Heart right ventricle (tissue), 16 donors: ENCODE data around the gene KREMEN1. TPM values are rescaled to one million over a fixed set of nuclear protein-coding genes. Genes with fewer than 3 reads are reported as not detected.

Experiments used
- ATAC-seq, 8 donors: fragments of 200-7000 bp; cut with Tn5 transposase; one replicate each; pipeline ENCODE4 v1.9.1; 2020; ENCODE audit warnings: mild to moderate bottlenecking in 8 of 8, moderate library complexity in 8 of 8, moderate number of reproducible peaks in 1 of 8
- DNase-seq, 2 donors: peaks; one replicate each; pipeline ENCODE4 v3.0.0-alpha.2; 2020
- H3K27ac ChIP-seq, 10 donors: fragments of 200-600 bp; sonication (generic) in 2 of 10; one replicate each; pipeline versions ENCODE4 v1.5.0 to v1.8.0; 2020 to 2022; ENCODE audit warnings: mild to moderate bottlenecking in 3 of 10
- H3K27me3 ChIP-seq, 7 donors: fragments of 200-600 bp; one replicate each; pipeline ENCODE4 v1.8.0; 2021 to 2022; ENCODE audit warnings: mild to moderate bottlenecking in 2 of 7
- H3K36me3 ChIP-seq, 9 donors: fragments of 200-600 bp; sonication (generic) in 1 of 9; one replicate each; pipeline versions ENCODE4 v1.5.0 to v1.8.0; 2020 to 2022; ENCODE audit warnings: mild to moderate bottlenecking in 2 of 9
- H3K4me1 ChIP-seq, 9 donors: fragments of 200-600 bp; sonication (generic) in 1 of 9; one replicate each; pipeline versions ENCODE4 v1.5.0 to v1.8.0; 2020 to 2022; ENCODE audit warnings: mild to moderate bottlenecking in 4 of 9
- H3K4me3 ChIP-seq, 10 donors: fragments of 200-600 bp; sonication (generic) in 2 of 10; one replicate each; pipeline versions ENCODE4 v1.5.0 to v1.8.0; 2020 to 2022; ENCODE audit warnings: mild to moderate bottlenecking in 7 of 10, moderate library complexity in 2 of 10
- H3K9me3 ChIP-seq, 11 donors: fragments of 200-600 bp in 10 of 11; sonication (generic) in 2 of 11; one replicate each; pipeline versions ENCODE4 v1.5.0 to v1.8.0; 2013 to 2022; ENCODE audit warnings: mild to moderate bottlenecking in 2 of 11, control low read depth in 1 of 11, moderate library complexity in 1 of 11
- CTCF ChIP-seq, 9 donors: fragments of 200-600 bp; sonication (generic) in 2 of 9; IDR thresholded peaks; one replicate each; pipeline versions ENCODE4 v1.5.0 to v1.8.0; 2021 to 2022; ENCODE audit warnings: antibody characterized with exemption in 9 of 9, mild to moderate bottlenecking in 5 of 9, moderate library complexity in 1 of 9
- WGBS, 2 donors: extraction: QIAGEN DNeasy Blood & Tissue Kit; methylation state at CpG; one replicate each; pipeline ENCODE4 v1.1.7; 2013; ENCODE audit warnings: inconsistent platforms in 1 of 2; 5-methylcytosine and 5-hydroxymethylcytosine counted together
- intact Hi-C, 10 donors: fragments of 100-400 bp; cut with DNase I; formaldehyde crosslinking; loops; one replicate each; pipeline versions ENCODE4 v1.11.1 to v1.14.2; 2022
- polyA plus RNA-seq, 2 donors: library from polyadenylated mRNA; stranded (reverse); fragments of 200-250 nt; gene quantifications; one replicate each; pipeline ENCODE4 v1.2.3, GENCODE V29; 2013
- total RNA-seq, 10 donors: library from RNA; stranded (reverse); fragmentation: NEBNext Ultra II Directional in 3 of 10; extraction: Animal tissue kit (Norgen Biotek cat#: 25700) in 3 of 10; gene quantifications; one replicate each; pipeline versions ENCODE4 v1.2.1 to v1.2.4, GENCODE V29; 2021 to 2023
- donor health status: Arrhythmogenic right ventricular cardiomyopathy.
- donor health status: ischemic (EF 13 %, LVEDD 7.1; RV severe dilation, severe dysfunction).
- donor health status: healthy with polysubstance abuse.
- donor health status: DM: no; HTN: yes; CAD: no.
- donor health status: DM: no; HTN: no; CAD: no.
- donor health status: ischemic (EF 25% LVEDD 6.9; RV normal size, moderate dysfunction).
- donor health status: ischemic (EF 25% LVEDD 5.7; RV mildly dilated, moderate dysfunction).
- donor health status: healthy.
- donor health status: DM: yes; HTN: yes; CAD: no.
- donor health status: Ischemic cardiomyopathy.
- donor health status: ischemic (EF 35%, LVEDD 5.7; RV mildly dilated, moderate dysfunction).
- donor health status: nonischemic (EF 11% LVEDD 7.7; RV severe dilation, severe dysfunction).
- donor health status: DM: yes; HTN: yes; CAD: no.
- donor health status: PGD.
- donor health status: ischemic (EF 29% LVEDD 5.4; RV normal size, mild dysfunction).
- donor health status: nonischemic (EF 23%, LVEDD 6.1; RV moderate dilation, normal function).

KREMEN1 gene
- total and polyA plus RNA-seq, 12 donors, result 7.4 to 46.3 (median 36.5) TPM

- no peak for ATAC-seq
- Histone ChIP-seq H3K27me3 (no peaks in the 10 kb centered on the region), H3K4me3 (no peak overlapping the region), H3K4me1 (no peaks in the 10 kb centered on the region), H3K27ac (no peak overlapping the region), H3K36me3 (no peaks in the 10 kb centered on the region), H3K9me3 (peaks cover 0 to 42% (median 20%) of the 10 kb centered on the region in 11 donors)
- no peak for TF ChIP-seq CTCF (IDR thresholded peaks at IDR 0.05)
- 87 to 88% methylated on average over 1 of the region's 1 CpG for WGBS, 2 donors
- intact Hi-C loops, result no loop called here
- no peak for DNase-seq
These were observed 102.5 kb downstream of the KREMEN1 start for GRCh38 chr22:29175312-29175835.

- Histone ChIP-seq H3K4me3 (no peak overlapping the region), H3K27me3 (no peaks in the 10 kb centered on the region), H3K4me1 (no peaks in the 10 kb centered on the region), H3K27ac (no peak overlapping the region), H3K36me3 (no peaks in the 10 kb centered on the region), H3K9me3 (peaks cover 0 to 9% (median 0%) of the 10 kb centered on the region in 11 donors)
- no peak for TF ChIP-seq CTCF (IDR thresholded peaks at IDR 0.05)
- DNase-seq (no peak), ATAC-seq (no peak)
- intact Hi-C loops, result no loop called here
- 88 to 91% methylated on average over 19 of the region's 19 CpGs for WGBS, 2 donors
These were observed 111.4 kb downstream of the KREMEN1 start for GRCh38 chr22:29183971-29184848.

- intact Hi-C loops, result no loop called here
- 79 to 80% methylated on average over 12 of the region's 12 CpGs for WGBS, 2 donors
These were observed 112.1 kb downstream of the KREMEN1 start for GRCh38 chr22:29184849-29185490.

More at GRCh38 chr22:29184849-29185490, 112.1 kb downstream of the KREMEN1 start:
- H3K4me3 ChIP-seq, result no peak overlapping the region
- TF ChIP-seq CTCF (IDR thresholded peaks at IDR 0.05), result no peak
- no peak for DNase-seq
- peaks cover 0 to 4% (median 0%) of the 10 kb centered on the region in 11 donors for H3K9me3 ChIP-seq
- H3K36me3 ChIP-seq, result no peaks in the 10 kb centered on the region
- no peak overlapping the region for H3K27ac ChIP-seq
- ATAC-seq, result no peak
- no peaks in the 10 kb centered on the region for H3K27me3 ChIP-seq
- H3K4me1 ChIP-seq, result no peaks in the 10 kb centered on the region
